Measurements from ENCODE around the gene PMVK.

Gene PMVK

GRCh38 chr1:154934358-154934948, 2.1 kb downstream of the PMVK start:
- Histone ChIP-seq H3K4me3 (ENCODE audit: low read depth, low read length) (no peak overlapping the region), H3K36me3 (no peaks in the 10 kb centered on the region), H3K27me3 (no peaks in the 10 kb centered on the region), H3K9me3 (no peaks in the 10 kb centered on the region), H3K4me1 (no peaks in the 10 kb centered on the region; the same call in 1 of the 2 replicates)
- no peak for TF ChIP-seq CTCF (IDR thresholded peaks at IDR 0.05; ENCODE audit: low read depth, low read length)
- DNase-seq, result no peak

GRCh38 chr1:154931940-154932487, 4.5 kb downstream of the PMVK start:
- H3K4me3 ChIP-seq (ENCODE audit: low read depth, low read length), result no peak overlapping the region
- TF ChIP-seq CTCF (IDR thresholded peaks at IDR 0.05; ENCODE audit: low read depth, low read length), result no peak
- no peaks in the 10 kb centered on the region for H3K27me3 ChIP-seq
- H3K4me1 ChIP-seq, result no peaks in the 10 kb centered on the region; the same call in 1 of the 2 replicates
- H3K9me3 ChIP-seq, result no peaks in the 10 kb centered on the region
- no peaks in the 10 kb centered on the region; the same call in 1 of the 2 replicates for H3K36me3 ChIP-seq
- no peak for DNase-seq

GRCh38 chr1:154926201-154926600, 10.3 kb downstream of the PMVK start:
- Histone ChIP-seq H3K36me3 (no peaks in the 10 kb centered on the region; the same call in none of the 2 replicates), H3K4me1 (no peaks in the 10 kb centered on the region), H3K9me3 (no peaks in the 10 kb centered on the region), H3K27me3 (no peaks in the 10 kb centered on the region), H3K4me3 (ENCODE audit: low read depth, low read length) (no peak overlapping the region)
- TF ChIP-seq CTCF (IDR thresholded peaks at IDR 0.05; ENCODE audit: low read depth, low read length), result no peak
- DNase-seq, result no peak

- Histone ChIP-seq H3K9me3 (no peaks in the 10 kb centered on the region), H3K4me1 (no peaks in the 10 kb centered on the region), H3K27me3 (no peaks in the 10 kb centered on the region), H3K36me3 (no peaks in the 10 kb centered on the region; the same call in none of the 2 replicates), H3K4me3 (ENCODE audit: low read depth, low read length) (no peak overlapping the region)
- no peak for DNase-seq
- TF ChIP-seq CTCF (IDR thresholded peaks at IDR 0.05; ENCODE audit: low read depth, low read length), result no peak
Observed at GRCh38 chr1:154925335-154926170, 11.0 kb downstream of the PMVK start.

GRCh38 chr1:154923695-154924094, 12.8 kb downstream of the PMVK start:
- Histone ChIP-seq H3K27me3 (no peaks in the 10 kb centered on the region), H3K9me3 (no peaks in the 10 kb centered on the region), H3K4me1 (no peaks in the 10 kb centered on the region), H3K4me3 (ENCODE audit: low read depth, low read length) (no peak overlapping the region), H3K36me3 (no peaks in the 10 kb centered on the region; the same call in none of the 2 replicates)
- TF ChIP-seq CTCF (IDR thresholded peaks at IDR 0.05; ENCODE audit: low read depth, low read length), result no peak
- no peak for DNase-seq

GRCh38 chr1:154913273-154913672, 23.2 kb downstream of the PMVK start:
- no peak for DNase-seq
- no peak overlapping the region for H3K4me3 ChIP-seq (ENCODE audit: low read depth, low read length)
- no peaks in the 10 kb centered on the region for H3K4me1 ChIP-seq
- TF ChIP-seq CTCF (IDR thresholded peaks at IDR 0.05; ENCODE audit: low read depth, low read length), result no peak
- H3K36me3 ChIP-seq, result no peaks in the 10 kb centered on the region
- no peaks in the 10 kb centered on the region for H3K9me3 ChIP-seq
- H3K27me3 ChIP-seq, result no peaks in the 10 kb centered on the region
